Measurements from ENCODE around the gene ACSS3.
"Not testable (repeated sequence)": the region's sequence is repeated elsewhere in the genome, so short reads cannot be mapped to it uniquely, and the experiment has no call there.

ACSS3 gene

GRCh38 chr12:81168445-81168844 lies 90.6 kb downstream of the ACSS3 start:
- DNase-seq, result no peak

GRCh38 chr12:81170072-81170471 lies 92.2 kb downstream of the ACSS3 start:
- no peak for DNase-seq

GRCh38 chr12:81172851-81173250 lies 95.0 kb downstream of the ACSS3 start:
- no peak for DNase-seq

GRCh38 chr12:81174664-81175063 lies 96.8 kb downstream of the ACSS3 start:
- no peak for DNase-seq

GRCh38 chr12:81176796-81177195 lies 98.9 kb downstream of the ACSS3 start:
- DNase-seq, result no peak

GRCh38 chr12:81181691-81182090 lies 103.8 kb downstream of the ACSS3 start:
- no peak for DNase-seq

GRCh38 chr12:81187686-81188085 lies 109.8 kb downstream of the ACSS3 start:
- DNase-seq, result no peak

GRCh38 chr12:81196595-81196994 lies 118.7 kb downstream of the ACSS3 start:
- DNase-seq, result no peak

GRCh38 chr12:81200561-81200960 lies 122.7 kb downstream of the ACSS3 start:
- DNase-seq, result not testable (repeated sequence)

GRCh38 chr12:81203671-81204204 lies 125.9 kb downstream of the ACSS3 start:
- DNase-seq, result no peak

- DNase-seq, result no peak
Observed at GRCh38 chr12:81205416-81205815, 127.5 kb downstream of the ACSS3 start.

GRCh38 chr12:81206429-81206828 lies 128.6 kb downstream of the ACSS3 start:
- DNase-seq, result no peak

GRCh38 chr12:81207173-81207572 lies 129.3 kb downstream of the ACSS3 start:
- DNase-seq, result no peak

- DNase-seq, result no peak
Observed at GRCh38 chr12:81207664-81208063, 129.8 kb downstream of the ACSS3 start.

- DNase-seq, result no peak
Observed at GRCh38 chr12:81208187-81208911, 130.5 kb downstream of the ACSS3 start.

GRCh38 chr12:81209012-81209411 lies 131.1 kb downstream of the ACSS3 start:
- DNase-seq, result no peak

GRCh38 chr12:81209772-81210225 lies 131.9 kb downstream of the ACSS3 start:
- not testable (repeated sequence) for DNase-seq

- no peak for DNase-seq
Observed at GRCh38 chr12:81211306-81211705, 133.4 kb downstream of the ACSS3 start.

- DNase-seq, result no peak
Observed at GRCh38 chr12:81212996-81213696, 135.3 kb downstream of the ACSS3 start.

- no peak for DNase-seq
Observed at GRCh38 chr12:81216739-81217138, 138.9 kb downstream of the ACSS3 start.

GRCh38 chr12:81221681-81222080 lies 143.8 kb downstream of the ACSS3 start:
- no peak for DNase-seq

GRCh38 chr12:81222846-81223592 lies 145.1 kb downstream of the ACSS3 start:
- no peak for DNase-seq

- no peak for DNase-seq
Observed at GRCh38 chr12:81224626-81225025, 146.7 kb downstream of the ACSS3 start.
